ENCODE results near the gene ABCB8.
"Not testable (repeated sequence)": the region's sequence is repeated elsewhere in the genome, so short reads cannot be mapped to it uniquely, and the experiment has no call there.

The ABCB8 gene

GRCh38 chr7:151035026-151035717, 6.9 kb downstream of the ABCB8 start:
- DNase-seq (ENCODE audit: low spot score): no peak

- no peak for DNase-seq (ENCODE audit: low spot score)
Observed at GRCh38 chr7:151035902-151036301, 7.7 kb downstream of the ABCB8 start.

- DNase-seq (ENCODE audit: low spot score): peak; percentile 96
Observed at GRCh38 chr7:151038951-151039849, 10.9 kb downstream of the ABCB8 start.

GRCh38 chr7:151039850-151040548, 11.7 kb downstream of the ABCB8 start:
- DNase-seq (ENCODE audit: low spot score): no peak

- no peak for DNase-seq (ENCODE audit: low spot score)
Observed at GRCh38 chr7:151040616-151041375, 12.5 kb downstream of the ABCB8 start.

GRCh38 chr7:151043449-151043848, 15.2 kb downstream of the ABCB8 start:
- not testable (repeated sequence) for DNase-seq (ENCODE audit: low spot score)

- DNase-seq (ENCODE audit: low spot score): no peak
Observed at GRCh38 chr7:151043959-151044358, 15.7 kb downstream of the ABCB8 start.

GRCh38 chr7:151045262-151045661, 17.0 kb downstream of the ABCB8 start:
- no peak for DNase-seq (ENCODE audit: low spot score)

- DNase-seq (ENCODE audit: low spot score): no peak
Observed at GRCh38 chr7:151045967-151046366, 17.7 kb downstream of the ABCB8 start.

GRCh38 chr7:151046603-151047573, 18.6 kb downstream of the ABCB8 start:
- DNase-seq (ENCODE audit: low spot score): no peak

GRCh38 chr7:151047976-151048815, 19.9 kb downstream of the ABCB8 start, which contains the start of gene ASIC3:
Gene ASIC3 (plus strand): TSS chr7:151048531. CDS start chr7:151048886, 355 bp downstream.
- DNase-seq (ENCODE audit: low spot score): no peak

- DNase-seq (ENCODE audit: low spot score): no peak
Observed at GRCh38 chr7:151048911-151049463, 20.7 kb downstream of the ABCB8 start.

GRCh38 chr7:151051108-151051507, 22.9 kb downstream of the ABCB8 start:
- DNase-seq (ENCODE audit: low spot score): peak; percentile 68

- no peak for DNase-seq (ENCODE audit: low spot score)
Observed at GRCh38 chr7:151053096-151053495, 24.8 kb downstream of the ABCB8 start.

GRCh38 chr7:151053751-151054150, 25.5 kb downstream of the ABCB8 start:
- no peak for DNase-seq (ENCODE audit: low spot score)

GRCh38 chr7:151056283-151056665, 28.0 kb downstream of the ABCB8 start:
- DNase-seq (ENCODE audit: low spot score): no peak

GRCh38 chr7:151056666-151057505, 28.6 kb downstream of the ABCB8 start:
- no peak for DNase-seq (ENCODE audit: low spot score)

- peak; percentile 74 for DNase-seq (ENCODE audit: low spot score)
Observed at GRCh38 chr7:151057506-151057988, 29.3 kb downstream of the ABCB8 start, which contains the start of gene CDK5. Gene CDK5 (minus strand): TSS chr7:151057897. CDS start chr7:151057848, 49 bp downstream.

All from hepatic stellate cell (primary cell).